GM23248 (cell line): ENCODE data around the gene TTBK1.

Source experiments
- EZH2 ChIP-seq: fragments of 200-600 bp; sonication (generic); IDR thresholded peaks from 2 replicates; pipeline ENCODE4 v1.6.1; 2018; ENCODE audit warnings: antibody characterized with exemption, mild to moderate bottlenecking; ENCODE audit not compliant: insufficient read depth, poor library complexity, severe bottlenecking
- EZH2phosphoT487 ChIP-seq: fragments of 200-600 bp; sonication (generic); IDR thresholded peaks from 2 replicates; pipeline ENCODE4 v1.6.1; 2018; ENCODE audit warnings: antibody characterized with exemption, moderate library complexity, mild to moderate bottlenecking, low read depth; ENCODE audit not compliant: insufficient read depth

DNA sequence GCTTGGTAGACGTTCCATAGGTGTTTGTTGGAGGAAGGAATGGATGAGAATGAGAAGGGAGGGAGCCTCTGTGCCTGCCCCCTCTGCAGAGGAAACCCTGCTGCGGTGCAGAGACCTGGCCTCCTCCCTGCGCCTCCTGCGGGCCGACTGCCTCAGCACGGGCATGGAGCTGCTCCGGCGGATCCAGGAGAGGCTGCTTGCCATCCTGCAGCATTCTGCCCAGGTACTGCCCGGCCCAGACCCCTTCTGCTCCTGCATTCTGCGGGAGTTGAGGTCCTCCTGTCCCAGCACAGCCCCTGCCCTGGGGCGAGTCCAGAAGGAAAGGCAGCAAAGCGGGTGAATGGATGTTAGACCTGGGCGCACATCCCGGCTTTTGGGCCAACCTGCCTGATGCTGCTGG is 20.1 kb upstream of the TTBK1 start:
- TF ChIP-seq EZH2phosphoT487 = no peak
- TF ChIP-seq EZH2 = no peak
